ENCODE data around the gene KIAA0825. TPM values are rescaled to one million over a fixed set of nuclear protein-coding genes. Genes with fewer than 3 reads are reported as not detected.

Gene KIAA0825
- total and polyA plus RNA-seq, 2 donors = 0.87 to 3.1 TPM

DNA sequence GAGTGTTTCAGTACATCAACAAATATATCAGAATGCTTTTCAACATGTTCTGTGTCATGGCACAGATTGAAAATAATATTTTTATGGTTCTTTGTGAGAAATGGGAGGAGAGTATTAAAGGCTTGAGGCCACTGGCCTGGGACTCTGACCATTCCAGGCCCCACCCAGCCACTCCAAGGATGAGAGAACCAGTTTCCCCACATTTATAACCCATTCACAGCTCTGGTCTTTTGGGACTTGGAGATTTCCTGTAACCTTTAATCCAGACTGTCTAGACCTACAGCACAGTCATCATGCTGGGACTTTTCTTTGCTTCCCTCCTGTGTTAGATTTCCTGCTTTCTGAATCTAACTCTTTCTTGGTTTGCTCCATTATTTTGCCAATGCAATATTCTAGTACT lies 389.6 kb downstream of the KIAA0825 start:
- DNase-seq (ENCODE audit: low read depth in 6 of 9, low spot score in 9 of 9) = no peak
- Histone ChIP-seq H3K9me3 (ENCODE audit: control insufficient read depth in 2 of 2, insufficient read depth in 1 of 2, low read length in 1 of 2) (no peaks in the 10 kb centered on the region), H3K36me3 (ENCODE audit: control insufficient read depth in 2 of 2, insufficient read depth in 2 of 2, low read length in 1 of 2) (no peaks in the 10 kb centered on the region), H3K4me1 (ENCODE audit: control insufficient read depth in 2 of 2, insufficient read depth in 2 of 2, low read length in 2 of 2) (no peaks in the 10 kb centered on the region), H3K4me3 (ENCODE audit: low read length in 2 of 2) (no peak overlapping the region), H3K27me3 (ENCODE audit: control insufficient read depth in 2 of 2, insufficient read depth in 1 of 2, low read length in 1 of 2) (no peaks in the 10 kb centered on the region), H3K27ac (ENCODE audit: low read depth in 1 of 2, low read length in 1 of 2) (no peak overlapping the region)

GRCh38 chr5:94223235-94223634 lies 395.2 kb downstream of the KIAA0825 start:
- Histone ChIP-seq H3K27ac (ENCODE audit: low read depth in 1 of 2, low read length in 1 of 2) (no peak overlapping the region), H3K4me1 (ENCODE audit: control insufficient read depth in 2 of 2, insufficient read depth in 2 of 2, low read length in 2 of 2) (peaks cover 3 to 8% of the 10 kb centered on the region in 2 donors)
- 6% methylated on average over 2 of the region's 2 CpGs for WGBS

DNA sequence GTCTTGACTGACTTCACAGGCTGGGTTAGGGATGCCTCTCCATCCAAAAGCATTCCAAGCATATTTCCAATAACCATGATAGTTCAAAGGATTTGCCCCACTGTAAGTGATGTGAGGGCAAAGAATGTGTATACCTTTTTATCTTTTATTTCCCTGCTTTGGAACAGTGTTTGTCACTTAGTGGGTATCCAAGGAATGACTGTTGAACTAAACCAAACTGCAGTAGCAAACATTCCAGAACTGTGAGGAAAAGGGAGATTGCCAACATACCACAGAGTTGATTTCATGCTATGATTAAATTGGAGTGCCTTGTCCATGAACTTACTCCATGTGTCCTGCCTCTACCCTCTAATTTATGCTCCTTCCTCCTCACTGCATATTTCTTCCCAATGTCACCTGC lies 400.0 kb downstream of the KIAA0825 start:
- Histone ChIP-seq H3K36me3 (ENCODE audit: control insufficient read depth in 2 of 2, insufficient read depth in 2 of 2, low read length in 1 of 2) (no peaks in the 10 kb centered on the region), H3K27ac (ENCODE audit: low read depth in 1 of 2, low read length in 1 of 2) (no peak overlapping the region), H3K4me3 (ENCODE audit: low read length in 2 of 2) (no peak overlapping the region), H3K4me1 (ENCODE audit: control insufficient read depth in 2 of 2, insufficient read depth in 2 of 2, low read length in 2 of 2) (peaks cover 3 to 8% of the 10 kb centered on the region in 2 donors), H3K27me3 (ENCODE audit: control insufficient read depth in 2 of 2, insufficient read depth in 1 of 2, low read length in 1 of 2) (no peaks in the 10 kb centered on the region), H3K9me3 (ENCODE audit: control insufficient read depth in 2 of 2, insufficient read depth in 1 of 2, low read length in 1 of 2) (no peaks in the 10 kb centered on the region)
- no peak for DNase-seq (ENCODE audit: low read depth in 6 of 9, low spot score in 9 of 9)

More at GRCh38 chr5:94223235-94223634, 395.2 kb downstream of the KIAA0825 start:
- DNase-seq (ENCODE audit: low read depth in 6 of 9, low spot score in 9 of 9) = peak in 8 of 9 donors; percentile 11 to 62 (median 28)
- Histone ChIP-seq H3K27me3 (ENCODE audit: control insufficient read depth in 2 of 2, insufficient read depth in 1 of 2, low read length in 1 of 2) (no peaks in the 10 kb centered on the region), H3K4me3 (ENCODE audit: low read length in 2 of 2) (no peak overlapping the region), H3K36me3 (ENCODE audit: control insufficient read depth in 2 of 2, insufficient read depth in 2 of 2, low read length in 1 of 2) (no peaks in the 10 kb centered on the region), H3K9me3 (ENCODE audit: control insufficient read depth in 2 of 2, insufficient read depth in 1 of 2, low read length in 1 of 2) (no peaks in the 10 kb centered on the region)

DNA sequence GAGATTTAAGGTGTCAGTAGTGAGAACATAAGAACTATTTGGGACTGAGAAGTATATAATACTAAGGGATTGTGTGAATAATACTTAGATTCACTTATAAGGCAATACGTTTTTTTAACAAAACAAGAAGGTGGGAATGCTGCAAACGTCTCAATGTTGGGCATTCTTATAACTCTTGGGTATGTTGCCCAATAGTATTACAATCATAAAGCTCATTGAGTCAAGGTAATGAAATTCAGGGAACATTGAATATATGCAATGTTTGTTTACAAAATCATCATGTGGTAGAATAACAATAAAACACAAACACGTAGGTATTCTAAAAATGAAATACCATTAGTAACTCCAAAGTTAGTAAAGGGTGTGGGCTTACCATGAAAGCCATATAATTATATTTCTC lies 400.7 kb downstream of the KIAA0825 start:
- no peak for DNase-seq (ENCODE audit: low read depth in 6 of 9, low spot score in 9 of 9)
- Histone ChIP-seq H3K4me3 (ENCODE audit: low read length in 2 of 2) (no peak overlapping the region), H3K9me3 (ENCODE audit: control insufficient read depth in 2 of 2, insufficient read depth in 1 of 2, low read length in 1 of 2) (no peaks in the 10 kb centered on the region), H3K27me3 (ENCODE audit: control insufficient read depth in 2 of 2, insufficient read depth in 1 of 2, low read length in 1 of 2) (no peaks in the 10 kb centered on the region), H3K4me1 (ENCODE audit: control insufficient read depth in 2 of 2, insufficient read depth in 2 of 2, low read length in 2 of 2) (peaks cover 0 to 3% of the 10 kb centered on the region in 2 donors), H3K27ac (ENCODE audit: low read depth in 1 of 2, low read length in 1 of 2) (no peak overlapping the region), H3K36me3 (ENCODE audit: control insufficient read depth in 2 of 2, insufficient read depth in 2 of 2, low read length in 1 of 2) (no peaks in the 10 kb centered on the region)
- WGBS = 98% methylated on average over 3 of the region's 3 CpGs

- DNase-seq (ENCODE audit: low read depth in 6 of 9, low spot score in 9 of 9) = no peak
- 84% methylated on average over 2 of the region's 2 CpGs for WGBS
- Histone ChIP-seq H3K36me3 (ENCODE audit: control insufficient read depth in 2 of 2, insufficient read depth in 2 of 2, low read length in 1 of 2) (no peaks in the 10 kb centered on the region), H3K27ac (ENCODE audit: low read depth in 1 of 2, low read length in 1 of 2) (no peak overlapping the region), H3K4me1 (ENCODE audit: control insufficient read depth in 2 of 2, insufficient read depth in 2 of 2, low read length in 2 of 2) (peaks cover 0 to 3% of the 10 kb centered on the region in 2 donors), H3K4me3 (ENCODE audit: low read length in 2 of 2) (no peak overlapping the region), H3K27me3 (ENCODE audit: control insufficient read depth in 2 of 2, insufficient read depth in 1 of 2, low read length in 1 of 2) (no peaks in the 10 kb centered on the region), H3K9me3 (ENCODE audit: control insufficient read depth in 2 of 2, insufficient read depth in 1 of 2, low read length in 1 of 2) (no peaks in the 10 kb centered on the region)
Observed at GRCh38 chr5:94217216-94217615, 401.2 kb downstream of the KIAA0825 start.

DNA sequence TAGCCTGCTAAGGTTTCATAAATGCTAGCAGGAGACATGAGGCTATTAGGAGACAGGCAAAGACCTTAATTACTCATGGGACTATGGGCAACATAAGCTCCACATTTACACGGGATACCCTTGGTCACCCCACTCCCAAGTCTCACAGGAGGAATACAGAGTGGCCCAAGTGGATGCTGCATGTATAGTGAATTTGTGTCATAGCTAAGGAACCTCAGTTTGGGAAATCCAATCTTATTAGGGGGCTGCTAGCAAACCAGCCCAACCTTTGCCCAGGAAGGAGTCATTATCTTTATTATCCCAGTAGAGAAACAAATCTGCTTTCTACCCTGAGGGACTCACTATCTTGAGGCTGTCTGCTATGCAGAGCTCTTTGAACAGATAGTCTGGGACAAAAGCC lies 405.9 kb downstream of the KIAA0825 start:
- DNase-seq (ENCODE audit: low read depth in 6 of 9, low spot score in 9 of 9) = no peak
- Histone ChIP-seq H3K9me3 (ENCODE audit: control insufficient read depth in 2 of 2, insufficient read depth in 1 of 2, low read length in 1 of 2) (no peaks in the 10 kb centered on the region), H3K4me1 (ENCODE audit: control insufficient read depth in 2 of 2, insufficient read depth in 2 of 2, low read length in 2 of 2) (no peaks in the 10 kb centered on the region), H3K4me3 (ENCODE audit: low read length in 2 of 2) (no peak overlapping the region), H3K27me3 (ENCODE audit: control insufficient read depth in 2 of 2, insufficient read depth in 1 of 2, low read length in 1 of 2) (no peaks in the 10 kb centered on the region), H3K27ac (ENCODE audit: low read depth in 1 of 2, low read length in 1 of 2) (no peak overlapping the region), H3K36me3 (ENCODE audit: control insufficient read depth in 2 of 2, insufficient read depth in 2 of 2, low read length in 1 of 2) (no peaks in the 10 kb centered on the region)
- 0% methylated on average over 1 of the region's 1 CpG for WGBS

GRCh38 chr5:94209774-94210355 lies 408.5 kb downstream of the KIAA0825 start:
- 94% methylated on average over 8 of the region's 8 CpGs for WGBS

GRCh38 chr5:94209272-94209671 lies 409.1 kb downstream of the KIAA0825 start:
- Histone ChIP-seq H3K27ac (ENCODE audit: low read depth in 1 of 2, low read length in 1 of 2) (no peak overlapping the region), H3K4me3 (ENCODE audit: low read length in 2 of 2) (no peak overlapping the region), H3K27me3 (ENCODE audit: control insufficient read depth in 2 of 2, insufficient read depth in 1 of 2, low read length in 1 of 2) (no peaks in the 10 kb centered on the region), H3K36me3 (ENCODE audit: control insufficient read depth in 2 of 2, insufficient read depth in 2 of 2, low read length in 1 of 2) (no peaks in the 10 kb centered on the region), H3K9me3 (ENCODE audit: control insufficient read depth in 2 of 2, insufficient read depth in 1 of 2, low read length in 1 of 2) (no peaks in the 10 kb centered on the region), H3K4me1 (ENCODE audit: control insufficient read depth in 2 of 2, insufficient read depth in 2 of 2, low read length in 2 of 2) (peaks cover 0 to 2% of the 10 kb centered on the region in 2 donors)
- DNase-seq (ENCODE audit: low read depth in 6 of 9, low spot score in 9 of 9) = no peak
- WGBS = 99% methylated on average over 3 of the region's 3 CpGs

More at GRCh38 chr5:94209774-94210355, 408.5 kb downstream of the KIAA0825 start:
- H3K4me3 ChIP-seq (ENCODE audit: low read length in 2 of 2) = no peak overlapping the region
- H3K4me1 ChIP-seq (ENCODE audit: control insufficient read depth in 2 of 2, insufficient read depth in 2 of 2, low read length in 2 of 2) = peaks cover 0 to 2% of the 10 kb centered on the region in 2 donors
- H3K27ac ChIP-seq (ENCODE audit: low read depth in 1 of 2, low read length in 1 of 2) = no peak overlapping the region
- H3K27me3 ChIP-seq (ENCODE audit: control insufficient read depth in 2 of 2, insufficient read depth in 1 of 2, low read length in 1 of 2) = no peaks in the 10 kb centered on the region
- no peak for DNase-seq (ENCODE audit: low read depth in 6 of 9, low spot score in 9 of 9)
- H3K36me3 ChIP-seq (ENCODE audit: control insufficient read depth in 2 of 2, insufficient read depth in 2 of 2, low read length in 1 of 2) = no peaks in the 10 kb centered on the region
- no peaks in the 10 kb centered on the region for H3K9me3 ChIP-seq (ENCODE audit: control insufficient read depth in 2 of 2, insufficient read depth in 1 of 2, low read length in 1 of 2)

- Histone ChIP-seq H3K4me3 (ENCODE audit: low read length in 2 of 2) (no peak overlapping the region), H3K27ac (ENCODE audit: low read depth in 1 of 2, low read length in 1 of 2) (no peak overlapping the region), H3K27me3 (ENCODE audit: control insufficient read depth in 2 of 2, insufficient read depth in 1 of 2, low read length in 1 of 2) (no peaks in the 10 kb centered on the region), H3K4me1 (ENCODE audit: control insufficient read depth in 2 of 2, insufficient read depth in 2 of 2, low read length in 2 of 2) (no peaks in the 10 kb centered on the region), H3K36me3 (ENCODE audit: control insufficient read depth in 2 of 2, insufficient read depth in 2 of 2, low read length in 1 of 2) (no peaks in the 10 kb centered on the region), H3K9me3 (ENCODE audit: control insufficient read depth in 2 of 2, insufficient read depth in 1 of 2, low read length in 1 of 2) (no peaks in the 10 kb centered on the region)
- 98% methylated on average over 4 of the region's 4 CpGs for WGBS
- no peak for DNase-seq (ENCODE audit: low read depth in 6 of 9, low spot score in 9 of 9)
Observed at GRCh38 chr5:94199566-94199965, 418.8 kb downstream of the KIAA0825 start.

All from thymus (tissue), 11 donors.